ENCODE measurements around the gene RANBP3.

DNA sequence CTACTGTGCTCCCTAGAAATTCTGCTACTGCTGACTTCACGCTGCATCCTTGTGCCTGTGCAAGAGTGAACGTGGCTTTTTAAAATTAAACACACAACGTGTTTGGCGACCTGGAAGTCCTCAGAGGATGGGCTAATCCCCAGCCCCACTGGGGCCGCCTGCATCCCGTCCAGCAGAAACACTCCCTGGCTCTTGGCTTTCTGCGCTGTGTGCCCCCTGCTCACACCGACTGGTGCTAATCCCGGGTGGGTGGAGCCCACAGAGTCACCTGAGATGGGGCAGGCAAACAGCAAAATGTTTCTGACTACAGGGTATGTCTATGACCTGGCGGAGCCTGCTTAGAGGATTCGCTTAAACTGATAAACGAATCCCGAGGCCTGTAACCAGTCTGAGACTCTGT, 48.8 kb downstream of the RANBP3 start:
- TF ChIP-seq, protein P1, sequence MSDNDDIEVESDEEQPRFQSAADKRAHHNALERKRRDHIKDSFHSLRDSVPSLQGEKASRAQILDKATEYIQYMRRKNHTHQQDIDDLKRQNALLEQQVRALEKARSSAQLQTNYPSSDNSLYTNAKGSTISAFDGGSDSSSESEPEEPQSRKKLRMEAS (IDR thresholded peaks at IDR 0.05; ENCODE audit: low read depth), result no peak
- no peak for TF ChIP-seq RFX5 (IDR thresholded peaks at IDR 0.05; ENCODE audit: low read length)
- no peak for TF ChIP-seq EZH2phosphoT487 (IDR thresholded peaks at IDR 0.05; ENCODE audit: borderline replicate concordance, low read depth)
- TF ChIP-seq, protein P2, sequence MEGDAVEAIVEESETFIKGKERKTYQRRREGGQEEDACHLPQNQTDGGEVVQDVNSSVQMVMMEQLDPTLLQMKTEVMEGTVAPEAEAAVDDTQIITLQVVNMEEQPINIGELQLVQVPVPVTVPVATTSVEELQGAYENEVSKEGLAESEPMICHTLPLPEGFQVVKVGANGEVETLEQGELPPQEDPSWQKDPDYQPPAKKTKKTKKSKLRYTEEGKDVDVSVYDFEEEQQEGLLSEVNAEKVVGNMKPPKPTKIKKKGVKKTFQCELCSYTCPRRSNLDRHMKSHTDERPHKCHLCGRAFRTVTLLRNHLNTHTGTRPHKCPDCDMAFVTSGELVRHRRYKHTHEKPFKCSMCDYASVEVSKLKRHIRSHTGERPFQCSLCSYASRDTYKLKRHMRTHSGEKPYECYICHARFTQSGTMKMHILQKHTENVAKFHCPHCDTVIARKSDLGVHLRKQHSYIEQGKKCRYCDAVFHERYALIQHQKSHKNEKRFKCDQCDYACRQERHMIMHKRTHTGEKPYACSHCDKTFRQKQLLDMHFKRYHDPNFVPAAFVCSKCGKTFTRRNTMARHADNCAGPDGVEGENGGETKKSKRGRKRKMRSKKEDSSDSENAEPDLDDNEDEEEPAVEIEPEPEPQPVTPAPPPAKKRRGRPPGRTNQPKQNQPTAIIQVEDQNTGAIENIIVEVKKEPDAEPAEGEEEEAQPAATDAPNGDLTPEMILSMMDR (IDR thresholded peaks at IDR 0.05), result no peak
